Measurements from ENCODE around the gene USP15. TPM values are rescaled to one million over a fixed set of nuclear protein-coding genes. Genes with fewer than 3 reads are reported as not detected.

USP15 gene
- polyA plus RNA-seq, 1 donor (not counting 4 experiments of a cell fraction or from before 2014, with no cell fraction given), result 66.5 TPM

DNA sequence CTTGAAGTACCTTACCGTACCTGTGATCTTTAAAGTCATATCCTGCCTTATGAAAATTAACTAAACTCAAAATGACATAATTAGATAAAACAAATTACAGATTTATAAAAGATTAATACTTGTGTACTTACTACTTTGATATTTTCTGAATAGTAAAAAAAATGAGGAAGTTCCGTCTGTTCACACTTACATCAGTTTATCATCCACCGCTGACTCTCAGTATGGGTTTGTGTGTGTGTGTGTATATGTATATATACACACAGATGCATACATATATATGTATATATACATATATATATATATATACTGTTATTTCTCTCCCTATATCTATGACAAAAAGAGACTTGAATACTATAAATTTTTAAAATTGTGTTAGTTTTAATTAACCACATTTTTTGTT lies 141.4 kb downstream of the USP15 start:
- H3K4me2 ChIP-seq (ENCODE audit: control insufficient read depth, extremely low read depth, insufficient read depth, low read depth, low read length), result no peak overlapping the region
- H3K4me1 ChIP-seq (ENCODE audit: control insufficient read depth, extremely low read depth, insufficient read depth, low read length), result no peaks in the 10 kb centered on the region
- H3K27me3 ChIP-seq (ENCODE audit: control insufficient read depth, extremely low read depth, insufficient read depth, low read length), result no peaks in the 10 kb centered on the region
- DNase-seq (ENCODE audit: low read depth, low spot score), result no peak
- peaks cover 0 to 9% of the 10 kb centered on the region in 2 experiments for H3K36me3 ChIP-seq (ENCODE audit: control insufficient read depth in 2 of 2, extremely low read depth in 1 of 2, insufficient read depth in 2 of 2, low read length in 2 of 2)
- no peak overlapping the region for H3K4me3 ChIP-seq (ENCODE audit: control insufficient read depth in 2 of 3, extremely low read depth in 1 of 3, insufficient read depth in 2 of 3, low read depth in 1 of 3, low read length in 3 of 3)
- no peaks in the 10 kb centered on the region for H3K9me1 ChIP-seq (ENCODE audit: control insufficient read depth, extremely low read depth, insufficient read depth, low read length)
- dilution Hi-C loops (cut with MboI; ENCODE audit: extremely low pct_ligation_motif_present, low sequenced_read_pairs), result no loop called here
- H3K27ac ChIP-seq (ENCODE audit: control insufficient read depth, insufficient read depth, low read length), result no peak overlapping the region
- no peaks in the 10 kb centered on the region for H3K9me3 ChIP-seq (ENCODE audit: control insufficient read depth, low read depth, low read length)
- H3K9ac ChIP-seq (ENCODE audit: control insufficient read depth, extremely low read depth, insufficient read depth, low read length), result no peak overlapping the region
- no peak overlapping the region for H2AFZ ChIP-seq (ENCODE audit: control insufficient read depth, low read length)
- FAIRE-seq, result no peak
- H4K20me1 ChIP-seq (ENCODE audit: control insufficient read depth, extremely low read depth, insufficient read depth, low read length), result no peaks in the 10 kb centered on the region
- TF ChIP-seq, protein P1, sequence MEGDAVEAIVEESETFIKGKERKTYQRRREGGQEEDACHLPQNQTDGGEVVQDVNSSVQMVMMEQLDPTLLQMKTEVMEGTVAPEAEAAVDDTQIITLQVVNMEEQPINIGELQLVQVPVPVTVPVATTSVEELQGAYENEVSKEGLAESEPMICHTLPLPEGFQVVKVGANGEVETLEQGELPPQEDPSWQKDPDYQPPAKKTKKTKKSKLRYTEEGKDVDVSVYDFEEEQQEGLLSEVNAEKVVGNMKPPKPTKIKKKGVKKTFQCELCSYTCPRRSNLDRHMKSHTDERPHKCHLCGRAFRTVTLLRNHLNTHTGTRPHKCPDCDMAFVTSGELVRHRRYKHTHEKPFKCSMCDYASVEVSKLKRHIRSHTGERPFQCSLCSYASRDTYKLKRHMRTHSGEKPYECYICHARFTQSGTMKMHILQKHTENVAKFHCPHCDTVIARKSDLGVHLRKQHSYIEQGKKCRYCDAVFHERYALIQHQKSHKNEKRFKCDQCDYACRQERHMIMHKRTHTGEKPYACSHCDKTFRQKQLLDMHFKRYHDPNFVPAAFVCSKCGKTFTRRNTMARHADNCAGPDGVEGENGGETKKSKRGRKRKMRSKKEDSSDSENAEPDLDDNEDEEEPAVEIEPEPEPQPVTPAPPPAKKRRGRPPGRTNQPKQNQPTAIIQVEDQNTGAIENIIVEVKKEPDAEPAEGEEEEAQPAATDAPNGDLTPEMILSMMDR (optimal IDR thresholded peaks at IDR 0.05 in 1 of 3, IDR thresholded peaks at IDR 0.05 in 1 of 3, conservative IDR thresholded peaks at IDR 0.05 in 1 of 3; ENCODE audit: extremely low read depth in 1 of 3, insufficient read depth in 2 of 3, low read length in 3 of 3), result no peak
- TF ChIP-seq EZH2 (IDR thresholded peaks at IDR 0.05; ENCODE audit: low read length), result no peak
- no peaks in the 10 kb centered on the region for H3K79me2 ChIP-seq (ENCODE audit: control insufficient read depth, insufficient read depth, low read length)

DNA sequence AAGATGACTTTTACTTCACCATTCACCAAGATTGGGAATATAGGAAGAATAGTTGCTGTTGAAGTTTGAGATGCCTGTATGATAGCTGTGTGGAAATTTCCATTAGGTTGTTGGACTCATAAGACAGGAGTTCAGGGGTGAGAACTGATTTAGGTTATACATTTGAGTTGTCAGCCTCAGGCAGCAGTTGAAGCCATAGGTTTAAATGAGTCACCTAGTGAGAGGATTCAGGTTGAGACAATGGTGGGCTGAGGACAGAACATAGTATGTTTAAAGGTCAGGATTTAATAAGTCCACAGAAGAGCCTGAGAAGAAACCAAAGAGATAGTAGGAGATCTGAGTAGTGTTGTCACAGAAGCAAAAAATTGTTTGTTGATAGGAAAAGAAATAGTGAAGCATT lies 142.8 kb downstream of the USP15 start:
- no peaks in the 10 kb centered on the region for H3K27me3 ChIP-seq (ENCODE audit: control insufficient read depth, extremely low read depth, insufficient read depth, low read length)
- TF ChIP-seq EZH2 (IDR thresholded peaks at IDR 0.05; ENCODE audit: low read length), result no peak
- TF ChIP-seq, protein P1 (optimal IDR thresholded peaks at IDR 0.05 in 1 of 3, IDR thresholded peaks at IDR 0.05 in 1 of 3, conservative IDR thresholded peaks at IDR 0.05 in 1 of 3; ENCODE audit: extremely low read depth in 1 of 3, insufficient read depth in 2 of 3, low read length in 3 of 3), result no peak
- FAIRE-seq (no peak), DNase-seq (ENCODE audit: low read depth, low spot score) (no peak)
- no peak overlapping the region for H3K4me3 ChIP-seq (ENCODE audit: control insufficient read depth in 2 of 3, extremely low read depth in 1 of 3, insufficient read depth in 2 of 3, low read depth in 1 of 3, low read length in 3 of 3)
- no peak overlapping the region for H3K9ac ChIP-seq (ENCODE audit: control insufficient read depth, extremely low read depth, insufficient read depth, low read length)
- no peaks in the 10 kb centered on the region for H3K79me2 ChIP-seq (ENCODE audit: control insufficient read depth, insufficient read depth, low read length)
- peaks cover 0 to 9% of the 10 kb centered on the region in 2 experiments for H3K36me3 ChIP-seq (ENCODE audit: control insufficient read depth in 2 of 2, extremely low read depth in 1 of 2, insufficient read depth in 2 of 2, low read length in 2 of 2)
- no peaks in the 10 kb centered on the region for H4K20me1 ChIP-seq (ENCODE audit: control insufficient read depth, extremely low read depth, insufficient read depth, low read length)
- no peaks in the 10 kb centered on the region for H3K4me1 ChIP-seq (ENCODE audit: control insufficient read depth, extremely low read depth, insufficient read depth, low read length)
- H3K9me1 ChIP-seq (ENCODE audit: control insufficient read depth, extremely low read depth, insufficient read depth, low read length), result no peaks in the 10 kb centered on the region
- no peak overlapping the region for H3K27ac ChIP-seq (ENCODE audit: control insufficient read depth, insufficient read depth, low read length)
- no peak overlapping the region for H3K4me2 ChIP-seq (ENCODE audit: control insufficient read depth, extremely low read depth, insufficient read depth, low read depth, low read length)
- no peaks in the 10 kb centered on the region for H3K9me3 ChIP-seq (ENCODE audit: control insufficient read depth, low read depth, low read length)
- dilution Hi-C loops (cut with MboI; ENCODE audit: extremely low pct_ligation_motif_present, low sequenced_read_pairs), result no loop called here
- no peak overlapping the region for H2AFZ ChIP-seq (ENCODE audit: control insufficient read depth, low read length)
